Stimulated activated CD8-positive, alpha-beta memory T cell treated with anti-CD3 and anti-CD28 coated beads, Interleukin-4, amount 100 ng/mL, for 24 hours (primary cell): Measurements from ENCODE around the gene PI16.

Experiments
- DNase-seq: peaks from one replicate; pipeline ENCODE4 v3.0.0-alpha.2; 2020; ENCODE audit warnings: low read depth

The PI16 gene

GRCh38 chr6:36954262-36954931, at the start of gene PI16:
Gene PI16 (plus strand): TSS chr6:36954738. CDS start chr6:36954761, 23 bp downstream.
- no peak for DNase-seq

GRCh38 chr6:36904851-36905393, 49.6 kb upstream of the PI16 start:
- no peak for DNase-seq

- no peak for DNase-seq
Measured at GRCh38 chr6:36906539-36907325, 47.8 kb upstream of the PI16 start.

- no peak for DNase-seq
Measured at GRCh38 chr6:36907781-36908180, 46.8 kb upstream of the PI16 start.

- no peak for DNase-seq
Measured at GRCh38 chr6:36908747-36909146, 45.8 kb upstream of the PI16 start.

GRCh38 chr6:36912030-36912454, 42.5 kb upstream of the PI16 start:
- no peak for DNase-seq

- peak; percentile 30 for DNase-seq
Measured at GRCh38 chr6:36912586-36912985, 42.0 kb upstream of the PI16 start.

GRCh38 chr6:36913082-36913481, 41.5 kb upstream of the PI16 start:
- DNase-seq = no peak

GRCh38 chr6:36914227-36914794, 40.2 kb upstream of the PI16 start:
- DNase-seq = no peak

GRCh38 chr6:36915599-36915998, 38.9 kb upstream of the PI16 start:
- no peak for DNase-seq

GRCh38 chr6:36916126-36916525, 38.4 kb upstream of the PI16 start:
- DNase-seq = no peak

- no peak for DNase-seq
Measured at GRCh38 chr6:36917541-36918193, 36.9 kb upstream of the PI16 start.

GRCh38 chr6:36920049-36920448, 34.5 kb upstream of the PI16 start:
- no peak for DNase-seq

GRCh38 chr6:36920546-36920945, 34.0 kb upstream of the PI16 start:
- DNase-seq = no peak

- no peak for DNase-seq
Measured at GRCh38 chr6:36924131-36924530, 30.4 kb upstream of the PI16 start.

- DNase-seq = no peak
Measured at GRCh38 chr6:36924778-36925374, 29.7 kb upstream of the PI16 start.

- no peak for DNase-seq
Measured at GRCh38 chr6:36925809-36926208, 28.7 kb upstream of the PI16 start.

GRCh38 chr6:36926708-36927513, 27.6 kb upstream of the PI16 start:
- DNase-seq = no peak

GRCh38 chr6:36927691-36928546, 26.6 kb upstream of the PI16 start:
- no peak for DNase-seq

GRCh38 chr6:36928547-36928918, 26.0 kb upstream of the PI16 start:
- DNase-seq = no peak
